Measurements from ENCODE around the gene LRP5. TPM values are rescaled to one million over a fixed set of nuclear protein-coding genes. Genes with fewer than 3 reads are reported as not detected.
"Not testable (repeated sequence)": the region's sequence is repeated elsewhere in the genome, so short reads cannot be mapped to it uniquely, and the experiment has no call there.

Gene LRP5
- polyA plus RNA-seq, 1 donor (not counting 4 experiments of a cell fraction or from before 2014, with no cell fraction given) = 6.6 TPM

GRCh38 chr11:68472778-68473177 is 160.4 kb downstream of the LRP5 start:
- peaks cover 14% of the 10 kb centered on the region for H3K9me1 ChIP-seq (ENCODE audit: control insufficient read depth, extremely low read depth, insufficient read depth, low read length)
- H3K27me3 ChIP-seq (ENCODE audit: control insufficient read depth, extremely low read depth, insufficient read depth, low read length) = no peaks in the 10 kb centered on the region
- FAIRE-seq (no peak), DNase-seq (ENCODE audit: low read depth, low spot score) (no peak)
- H3K4me3 ChIP-seq (ENCODE audit: control insufficient read depth in 2 of 3, extremely low read depth in 1 of 3, insufficient read depth in 2 of 3, low read depth in 1 of 3, low read length in 3 of 3) = no peak overlapping the region
- H3K79me2 ChIP-seq (ENCODE audit: control insufficient read depth, insufficient read depth, low read length) = peaks cover 90% of the 10 kb centered on the region
- H2AFZ ChIP-seq (ENCODE audit: control insufficient read depth, low read length) = no peak overlapping the region
- no peak overlapping the region for H3K4me2 ChIP-seq (ENCODE audit: control insufficient read depth, extremely low read depth, insufficient read depth, low read depth, low read length)
- peaks cover 16% of the 10 kb centered on the region for H3K4me1 ChIP-seq (ENCODE audit: control insufficient read depth, extremely low read depth, insufficient read depth, low read length)
- no peak overlapping the region for H3K9ac ChIP-seq (ENCODE audit: control insufficient read depth, extremely low read depth, insufficient read depth, low read length)
- dilution Hi-C loops (cut with MboI; ENCODE audit: extremely low pct_ligation_motif_present, low sequenced_read_pairs) = no loop called here
- no peaks in the 10 kb centered on the region for H3K9me3 ChIP-seq (ENCODE audit: control insufficient read depth, low read depth, low read length)
- no peak overlapping the region for H3K27ac ChIP-seq (ENCODE audit: control insufficient read depth, insufficient read depth, low read length)
- H3K36me3 ChIP-seq (ENCODE audit: control insufficient read depth in 2 of 2, extremely low read depth in 1 of 2, insufficient read depth in 2 of 2, low read length in 2 of 2) = peaks cover 1 to 5% of the 10 kb centered on the region in 2 experiments
- TF ChIP-seq CTCF (optimal IDR thresholded peaks at IDR 0.05 in 1 of 3, IDR thresholded peaks at IDR 0.05 in 1 of 3, conservative IDR thresholded peaks at IDR 0.05 in 1 of 3; ENCODE audit: extremely low read depth in 1 of 3, insufficient read depth in 2 of 3, low read length in 3 of 3) (no peak), EZH2 (IDR thresholded peaks at IDR 0.05; ENCODE audit: low read length) (no peak)
- H4K20me1 ChIP-seq (ENCODE audit: control insufficient read depth, extremely low read depth, insufficient read depth, low read length) = peaks cover 40% of the 10 kb centered on the region

- H3K36me3 ChIP-seq (ENCODE audit: control insufficient read depth in 2 of 2, extremely low read depth in 1 of 2, insufficient read depth in 2 of 2, low read length in 2 of 2) = peaks cover 1 to 5% of the 10 kb centered on the region in 2 experiments
- H3K79me2 ChIP-seq (ENCODE audit: control insufficient read depth, insufficient read depth, low read length) = peaks cover 90% of the 10 kb centered on the region
- peaks cover 40% of the 10 kb centered on the region for H4K20me1 ChIP-seq (ENCODE audit: control insufficient read depth, extremely low read depth, insufficient read depth, low read length)
These were observed 161.3 kb downstream of the LRP5 start for GRCh38 chr11:68473693-68474092.

GRCh38 chr11:68475626-68476025 is 163.2 kb downstream of the LRP5 start:
- peaks cover 12% of the 10 kb centered on the region for H3K4me1 ChIP-seq (ENCODE audit: control insufficient read depth, extremely low read depth, insufficient read depth, low read length)
- H3K27ac ChIP-seq (ENCODE audit: control insufficient read depth, insufficient read depth, low read length); H3K27me3 ChIP-seq (ENCODE audit: control insufficient read depth, extremely low read depth, insufficient read depth, low read length); H3K4me3 ChIP-seq (ENCODE audit: control insufficient read depth in 2 of 3, extremely low read depth in 1 of 3, insufficient read depth in 2 of 3, low read depth in 1 of 3, low read length in 3 of 3); H3K9me1 ChIP-seq (ENCODE audit: control insufficient read depth, extremely low read depth, insufficient read depth, low read length); H3K9ac ChIP-seq (ENCODE audit: control insufficient read depth, extremely low read depth, insufficient read depth, low read length); H3K9me3 ChIP-seq (ENCODE audit: control insufficient read depth, low read depth, low read length); H3K4me2 ChIP-seq (ENCODE audit: control insufficient read depth, extremely low read depth, insufficient read depth, low read depth, low read length); H3K36me3 ChIP-seq (ENCODE audit: control insufficient read depth in 2 of 2, extremely low read depth in 1 of 2, insufficient read depth in 2 of 2, low read length in 2 of 2); FAIRE-seq; dilution Hi-C loops (cut with MboI; ENCODE audit: extremely low pct_ligation_motif_present, low sequenced_read_pairs); DNase-seq (ENCODE audit: low read depth, low spot score); H2AFZ ChIP-seq (ENCODE audit: control insufficient read depth, low read length): not testable (repeated sequence)
- peaks cover 90% of the 10 kb centered on the region for H3K79me2 ChIP-seq (ENCODE audit: control insufficient read depth, insufficient read depth, low read length)
- peaks cover 36% of the 10 kb centered on the region for H4K20me1 ChIP-seq (ENCODE audit: control insufficient read depth, extremely low read depth, insufficient read depth, low read length)

More at GRCh38 chr11:68473693-68474092, 161.3 kb downstream of the LRP5 start:
- Histone ChIP-seq H3K4me1 (ENCODE audit: control insufficient read depth, extremely low read depth, insufficient read depth, low read length) (peaks cover 16% of the 10 kb centered on the region), H3K9me1 (ENCODE audit: control insufficient read depth, extremely low read depth, insufficient read depth, low read length) (peaks cover 14% of the 10 kb centered on the region), H3K9ac (ENCODE audit: control insufficient read depth, extremely low read depth, insufficient read depth, low read length) (no peak overlapping the region), H3K4me3 (ENCODE audit: control insufficient read depth in 2 of 3, extremely low read depth in 1 of 3, insufficient read depth in 2 of 3, low read depth in 1 of 3, low read length in 3 of 3) (no peak overlapping the region), H3K9me3 (ENCODE audit: control insufficient read depth, low read depth, low read length) (no peaks in the 10 kb centered on the region), H2AFZ (ENCODE audit: control insufficient read depth, low read length) (no peak overlapping the region), H3K4me2 (ENCODE audit: control insufficient read depth, extremely low read depth, insufficient read depth, low read depth, low read length) (no peak overlapping the region), H3K27me3 (ENCODE audit: control insufficient read depth, extremely low read depth, insufficient read depth, low read length) (no peaks in the 10 kb centered on the region), H3K27ac (ENCODE audit: control insufficient read depth, insufficient read depth, low read length) (no peak overlapping the region)
- dilution Hi-C loops (cut with MboI; ENCODE audit: extremely low pct_ligation_motif_present, low sequenced_read_pairs) = no loop called here
- DNase-seq (ENCODE audit: low read depth, low spot score) (no peak), FAIRE-seq (no peak)
- TF ChIP-seq CTCF (optimal IDR thresholded peaks at IDR 0.05 in 1 of 3, IDR thresholded peaks at IDR 0.05 in 1 of 3, conservative IDR thresholded peaks at IDR 0.05 in 1 of 3; ENCODE audit: extremely low read depth in 1 of 3, insufficient read depth in 2 of 3, low read length in 3 of 3) (no peak), EZH2 (IDR thresholded peaks at IDR 0.05; ENCODE audit: low read length) (no peak)

Measured in keratinocyte (primary cell).